SK-N-SH (cell line): Measurements from ENCODE around the gene MCRS1. TPM values are rescaled to one million over a fixed set of nuclear protein-coding genes. Genes with fewer than 3 reads are reported as not detected.

Source experiments
- CTCF ChIA-PET: fragments of 300-600, 350-600 bp; formaldehyde crosslinking; extraction: SDS; loops from one replicate; lab custom pipeline; 2021; lab: Yijun Ruan, JAX
- POLR2A ChIA-PET: fragments of 350-600 bp; sonication (Branson Sonifier 250); formaldehyde crosslinking; extraction: SDS; loops from one replicate; lab custom pipeline; 2020; ENCODE audit warnings: antibody characterized with exemption, inconsistent platforms; lab: Yijun Ruan, JAX
- DNase-seq: peaks from one replicate; pipeline ENCODE4 v3.0.0; 2012
- H2AFZ ChIP-seq: fragments of 200-600 bp; sonication (generic); 2 replicates; pipeline ENCODE4 v1.8.1; 2016; ENCODE audit warnings: antibody characterized with exemption, mild to moderate bottlenecking, low read depth
- H3F3A ChIP-seq: fragments of 200-600 bp; sonication (generic); replicated peaks from 2 replicates; pipeline ENCODE3; 2016; ENCODE audit warnings: antibody characterized with exemption, mild to moderate bottlenecking; ENCODE audit not compliant: insufficient read depth
- H3K27ac ChIP-seq, 2 experiments: fragments of 200-500 bp in 1 of 2; fragments of 200-600 bp in 1 of 2; sonication (Bioruptor generic) in 1 of 2; sonication (generic), shearing (Covaris generic) in 1 of 2; 2 replicates each; pipeline versions ENCODE4 v1.5.1 to v1.6.1; 2014 to 2016; ENCODE audit warnings: low read depth in 2 of 2, inconsistent platforms in 1 of 2, low read length in 1 of 2, mild to moderate bottlenecking in 1 of 2, mixed read lengths in 1 of 2
- H3K27me3 ChIP-seq: fragments of 200-600 bp; sonication (generic), shearing (Covaris generic); 2 replicates; pipeline ENCODE4 v1.6.1; 2016; ENCODE audit warnings: mixed run types; ENCODE audit not compliant: insufficient read depth
- H3K36me3 ChIP-seq, 2 experiments: fragments of 200-500 bp in 1 of 2; fragments of 200-600 bp in 1 of 2; sonication (Bioruptor generic) in 1 of 2; sonication (generic) in 1 of 2; replicated peaks in 1 of 2; 2 replicates each; pipeline versions ENCODE3 to v1.5.1; 2014 to 2016; ENCODE audit warnings: low read length in 1 of 2, mild to moderate bottlenecking in 1 of 2; ENCODE audit not compliant: insufficient read depth in 2 of 2, control insufficient read depth in 1 of 2
- H3K4me1 ChIP-seq, 2 experiments: fragments of 200-500 bp in 1 of 2; fragments of 200-600 bp in 1 of 2; sonication (Bioruptor generic) in 1 of 2; sonication (generic), shearing (Covaris generic) in 1 of 2; 2 replicates each; pipeline versions ENCODE4 v1.5.1 to v1.6.1; 2014 to 2016; ENCODE audit warnings: low read depth in 1 of 2, low read length in 1 of 2, mixed run types in 1 of 2; ENCODE audit not compliant: insufficient read depth in 2 of 2, control insufficient read depth in 1 of 2
- H3K4me2 ChIP-seq: fragments of 200-600 bp; sonication (generic), shearing (Covaris generic); 2 replicates; pipeline ENCODE4 v1.6.1; 2017; ENCODE audit warnings: mixed run types
- H3K4me3 ChIP-seq, 2 experiments: fragments of 200-500 bp in 1 of 2; fragments of 200-600 bp in 1 of 2; sonication (Bioruptor generic) in 1 of 2; sonication (generic), shearing (Covaris generic) in 1 of 2; 2 replicates each; pipeline versions ENCODE4 v1.5.1 to v1.8.1; 2014 to 2016; ENCODE audit warnings: low read depth in 2 of 2, inconsistent platforms in 1 of 2, low read length in 1 of 2, mild to moderate bottlenecking in 1 of 2, mixed read lengths in 1 of 2, moderate library complexity in 1 of 2
- H3K79me2 ChIP-seq: fragments of 200-600 bp; sonication (generic); 2 replicates; pipeline ENCODE4 v1.8.1; 2017; ENCODE audit warnings: mild to moderate bottlenecking; ENCODE audit not compliant: insufficient read depth
- H3K9ac ChIP-seq: fragments of 200-600 bp; sonication (generic); 2 replicates; pipeline ENCODE4 v1.6.1; 2017; ENCODE audit warnings: mixed run types
- H3K9me2 ChIP-seq: fragments of 200-600 bp; sonication (generic); 2 replicates; pipeline ENCODE4 v1.6.1; 2017; ENCODE audit warnings: mixed run types
- H3K9me3 ChIP-seq: fragments of 200-600 bp; sonication (generic); 2 replicates; pipeline ENCODE4 v1.6.1; 2017; ENCODE audit warnings: mixed run types, mild to moderate bottlenecking, moderate library complexity
- H4K20me1 ChIP-seq: fragments of 200-600 bp; sonication (generic); 2 replicates; pipeline ENCODE4 v1.6.1; 2017; ENCODE audit warnings: mild to moderate bottlenecking, mixed run types; ENCODE audit not compliant: insufficient read depth
- ELF1 ChIP-seq: IDR thresholded peaks from 2 replicates; pipeline ENCODE4 v1.4.0; 2012
- EP300 ChIP-seq, 2 experiments: IDR thresholded peaks; 2 replicates each; pipeline versions ENCODE4 v1.4.0 to v1.6.1; 2012; ENCODE audit warnings: borderline replicate concordance in 1 of 2, low read depth in 1 of 2, low read length in 1 of 2
- FOXJ3 ChIP-seq: sonication (generic); formaldehyde crosslinking; IDR thresholded peaks from 2 replicates; pipeline ENCODE4 v1.5.1; 2020; ENCODE audit warnings: mild to moderate bottlenecking, missing genetic modification reagents
- FOXM1 ChIP-seq: IDR thresholded peaks from 2 replicates; pipeline ENCODE4 v1.4.0; 2012; ENCODE audit warnings: low read depth, mild to moderate bottlenecking
- MXI1 ChIP-seq: IDR thresholded peaks from 2 replicates; pipeline ENCODE4 v1.6.1; 2012; ENCODE audit warnings: mild to moderate bottlenecking, low read depth, low read length, improper control_type of control experiment
- RAD21 ChIP-seq: IDR thresholded peaks from 2 replicates; pipeline ENCODE4 v1.6.1; 2012; ENCODE audit warnings: mild to moderate bottlenecking, low read length
- RFX5 ChIP-seq: IDR thresholded peaks from 2 replicates; pipeline ENCODE4 v1.6.1; 2012; ENCODE audit warnings: mild to moderate bottlenecking, improper control_type of control experiment, low read length
- TAF1 ChIP-seq: IDR thresholded peaks from 2 replicates; pipeline ENCODE4 v1.6.1; 2012; ENCODE audit warnings: low read depth, mild to moderate bottlenecking, low read length, moderate library complexity, borderline replicate concordance
- TCF12 ChIP-seq: IDR thresholded peaks from 2 replicates; pipeline ENCODE4 v1.4.0; 2012
- TEAD4 ChIP-seq: IDR thresholded peaks from 2 replicates; pipeline ENCODE4 v1.4.0; 2012; ENCODE audit warnings: mild to moderate bottlenecking, borderline replicate concordance; ENCODE audit not compliant: insufficient read depth
- YY1 ChIP-seq: IDR thresholded peaks from 2 replicates; pipeline ENCODE4 v1.4.0; 2012; ENCODE audit warnings: low read depth, mild to moderate bottlenecking
- WGBS: methylation state at CpG from one replicate; pipeline ENCODE4 v1.1.6; 2017; ENCODE audit warnings: low lambda C conversion rate; 5-methylcytosine and 5-hydroxymethylcytosine counted together
- polyA plus RNA-seq, 3 experiments: library from polyadenylated mRNA; depleted of rRNA; stranded (reverse); fragments of >200 nt; gene quantifications; 2 replicates each; pipeline ENCODE4 v1.2.3, GENCODE V29; 2012
- TF ChIP-seq, protein P1 (sequence below): IDR thresholded peaks from 2 replicates; pipeline ENCODE4; 2012
- TF ChIP-seq, protein P2 (sequence below): fragments of 150-350 bp; IDR thresholded peaks from 2 replicates; pipeline ENCODE4 v1.6.1; 2016; ENCODE audit warnings: mild to moderate bottlenecking, low read depth, low read length
- TF ChIP-seq, protein P3 (sequence below): IDR thresholded peaks from 2 replicates; pipeline ENCODE4 v1.4.0; 2012; ENCODE audit warnings: low read depth

MCRS1 gene
- polyA plus RNA-seq, 1 of the 3 experiments (the other 2 are of a cell fraction) = 107 TPM

DNA sequence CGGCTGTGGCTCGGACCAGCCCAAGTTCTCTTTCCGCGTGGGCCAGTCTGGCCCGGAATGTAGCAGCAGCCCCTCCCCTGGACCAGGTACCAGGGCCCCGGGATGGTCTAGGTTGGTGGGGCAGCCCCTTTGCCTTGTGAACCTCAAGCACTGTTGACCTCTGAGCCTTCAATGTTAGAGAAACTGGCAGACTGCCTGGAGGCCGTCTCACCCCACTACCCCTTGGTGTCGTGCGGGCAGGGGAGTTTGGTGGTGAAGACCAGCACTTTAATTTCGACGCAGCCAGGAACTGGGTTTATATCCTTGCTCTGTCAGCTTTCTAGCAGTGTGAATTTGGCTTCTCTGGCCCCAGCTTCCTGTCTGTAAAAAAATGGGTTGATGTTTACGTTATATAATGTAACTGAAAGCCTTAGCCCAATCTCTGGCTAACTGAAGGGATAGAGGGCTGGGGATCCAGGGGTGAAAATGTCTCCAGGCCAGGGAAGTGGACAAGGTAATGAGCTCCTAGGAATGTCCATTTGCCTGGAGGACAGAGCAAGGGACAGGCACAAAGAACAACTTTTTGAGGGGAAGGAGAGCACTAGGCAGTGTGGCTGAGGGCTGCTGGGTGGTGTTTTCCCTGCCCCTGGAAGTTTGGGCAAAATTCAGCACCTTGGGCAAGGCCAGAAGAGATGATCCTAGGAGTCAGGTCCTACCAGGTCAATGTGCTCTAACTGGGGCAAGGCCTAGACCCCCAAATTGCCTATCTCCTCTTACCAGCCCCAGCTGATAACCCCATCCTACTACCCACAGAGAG, 11.4 kb downstream of the MCRS1 start (continued):
- TF ChIP-seq, protein P1, sequence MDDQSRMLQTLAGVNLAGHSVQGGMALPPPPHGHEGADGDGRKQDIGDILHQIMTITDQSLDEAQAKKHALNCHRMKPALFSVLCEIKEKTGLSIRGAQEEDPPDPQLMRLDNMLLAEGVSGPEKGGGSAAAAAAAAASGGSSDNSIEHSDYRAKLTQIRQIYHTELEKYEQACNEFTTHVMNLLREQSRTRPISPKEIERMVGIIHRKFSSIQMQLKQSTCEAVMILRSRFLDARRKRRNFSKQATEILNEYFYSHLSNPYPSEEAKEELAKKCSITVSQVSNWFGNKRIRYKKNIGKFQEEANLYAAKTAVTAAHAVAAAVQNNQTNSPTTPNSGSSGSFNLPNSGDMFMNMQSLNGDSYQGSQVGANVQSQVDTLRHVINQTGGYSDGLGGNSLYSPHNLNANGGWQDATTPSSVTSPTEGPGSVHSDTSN = no peak
- TF ChIP-seq RAD21 = no peak
- TF ChIP-seq TCF12 = no peak

DNA sequence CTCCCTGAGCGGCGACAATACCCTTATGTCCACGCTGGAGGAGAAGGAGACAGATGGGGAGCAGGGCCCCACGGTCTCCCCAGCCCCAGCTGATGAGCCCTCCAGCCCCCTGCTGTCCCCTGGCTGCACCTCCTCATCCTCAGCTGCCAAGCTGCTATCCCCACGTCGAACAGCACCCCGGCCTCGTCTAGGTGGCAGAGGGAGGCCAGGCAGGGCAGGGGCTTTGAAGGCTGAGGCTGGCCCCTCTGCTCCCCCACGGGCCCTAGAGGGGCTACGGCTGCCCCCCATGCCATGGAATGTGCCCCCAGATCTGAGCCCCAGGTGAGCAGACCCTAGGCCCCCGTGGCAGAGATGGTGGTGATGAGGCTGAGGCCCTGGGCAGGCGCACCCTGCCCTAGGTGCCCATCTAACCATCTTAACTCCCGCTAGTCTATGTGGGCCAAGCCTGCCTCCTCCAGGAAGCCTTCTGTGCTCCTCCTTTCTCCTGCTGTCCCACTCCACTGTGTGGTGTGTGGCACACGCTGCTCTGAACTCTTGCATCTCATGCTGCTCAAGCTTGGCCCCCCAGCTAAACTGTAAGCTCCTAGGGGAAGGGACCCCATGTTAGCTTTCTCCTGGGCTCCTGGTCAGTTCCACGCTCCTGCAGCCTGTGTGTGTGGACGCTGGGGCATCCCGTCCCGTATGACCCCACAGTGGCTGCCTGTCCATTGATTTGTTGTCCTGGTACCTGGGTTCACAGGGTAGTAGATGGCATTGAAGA, 12.1 kb downstream of the MCRS1 start:
- Histone ChIP-seq H3K9ac (no peak overlapping the region), H3K4me3 (no peak overlapping the region), H3K9me3 (no peaks in the 10 kb centered on the region), H3F3A (peaks cover 5% of the 10 kb centered on the region), H3K9me2 (no peaks in the 10 kb centered on the region), H3K79me2 (no peaks in the 10 kb centered on the region), H3K27ac (no peak overlapping the region), H3K4me1 (no peaks in the 10 kb centered on the region; a peak in 1 of 4 replicates), H2AFZ (no peak overlapping the region), H3K36me3 (peaks cover 4 to 32% of the 10 kb centered on the region in 2 experiments), H3K4me2 (no peak overlapping the region), H3K27me3 (no peaks in the 10 kb centered on the region), H4K20me1 (no peaks in the 10 kb centered on the region)
- DNase-seq = peak; percentile 23
- ChIA-PET POLR2A (interaction anchor here (2.5 kb wide), 1 partner anchor 12 kb away, joined by 9 read pairs; the partner anchor contains the start of gene MCRS1), CTCF (interaction anchor here (1.4 to 9.9 kb wide), 4 partner anchors 8 to 197 kb away, joined by 3 to 76 read pairs (median 12); no protein-coding TSS in a partner anchor)
- TF ChIP-seq, protein P2, sequence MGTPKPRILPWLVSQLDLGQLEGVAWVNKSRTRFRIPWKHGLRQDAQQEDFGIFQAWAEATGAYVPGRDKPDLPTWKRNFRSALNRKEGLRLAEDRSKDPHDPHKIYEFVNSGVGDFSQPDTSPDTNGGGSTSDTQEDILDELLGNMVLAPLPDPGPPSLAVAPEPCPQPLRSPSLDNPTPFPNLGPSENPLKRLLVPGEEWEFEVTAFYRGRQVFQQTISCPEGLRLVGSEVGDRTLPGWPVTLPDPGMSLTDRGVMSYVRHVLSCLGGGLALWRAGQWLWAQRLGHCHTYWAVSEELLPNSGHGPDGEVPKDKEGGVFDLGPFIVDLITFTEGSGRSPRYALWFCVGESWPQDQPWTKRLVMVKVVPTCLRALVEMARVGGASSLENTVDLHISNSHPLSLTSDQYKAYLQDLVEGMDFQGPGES = no peak
- TF ChIP-seq, protein P3, sequence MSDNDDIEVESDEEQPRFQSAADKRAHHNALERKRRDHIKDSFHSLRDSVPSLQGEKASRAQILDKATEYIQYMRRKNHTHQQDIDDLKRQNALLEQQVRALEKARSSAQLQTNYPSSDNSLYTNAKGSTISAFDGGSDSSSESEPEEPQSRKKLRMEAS = no peak
- no peak for TF ChIP-seq YY1
- no peak for TF ChIP-seq MXI1
- TF ChIP-seq EP300 (IDR thresholded peaks at IDR 0.05; ENCODE audit: borderline replicate concordance in 1 of 2, low read depth in 1 of 2, low read length in 1 of 2) = no peak
- TF ChIP-seq ELF1 = no peak
- TF ChIP-seq FOXM1 = no peak
- TF ChIP-seq TAF1 = no peak
- no peak for TF ChIP-seq RFX5
- no peak for TF ChIP-seq TEAD4
- TF ChIP-seq FOXJ3 (CRISPR knock-in tag) = no peak
- WGBS = 92% methylated on average over 12 of the region's 18 CpGs
